AG04450 (cell line): Measurements from ENCODE around the gene ENO2. TPM values are rescaled to one million over a fixed set of nuclear protein-coding genes. Genes with fewer than 3 reads are reported as not detected.

Source experiments
- CTCF ChIA-PET: fragments of 300-600, 350-600 bp; formaldehyde crosslinking; extraction: SDS; loops from one replicate; lab custom pipeline; 2022; ENCODE audit warnings: antibody characterized with exemption, inconsistent platforms; lab: Charles Lee
- POLR2A ChIA-PET: fragments of 350-600 bp; formaldehyde crosslinking; extraction: SDS; loops from one replicate; lab custom pipeline; 2021; ENCODE audit warnings: antibody characterized with exemption, inconsistent platforms; lab: Yijun Ruan, JAX
- DNase-seq: peaks from one replicate; pipeline ENCODE4 v3.0.0-alpha.2; 2011; ENCODE audit warnings: low read depth, low spot score
- H3K27ac ChIP-seq: one replicate; pipeline ENCODE4 v1.5.1; 2012; ENCODE audit warnings: low read depth, low read length, control low read depth
- H3K27me3 ChIP-seq: one replicate; pipeline ENCODE4 v1.6.0; 2012; ENCODE audit warnings: low read length; ENCODE audit not compliant: control insufficient read depth, insufficient read depth
- H3K4me3 ChIP-seq: 2 replicates; pipeline ENCODE4 v1.5.1; 2011; ENCODE audit warnings: mild to moderate bottlenecking, low read depth, low read length, control low read depth
- H3K9me3 ChIP-seq: 2 replicates; pipeline ENCODE4 v1.5.1; 2012; ENCODE audit warnings: low read length; ENCODE audit not compliant: control insufficient read depth, insufficient read depth
- polyA plus RNA-seq: library from polyadenylated mRNA; depleted of rRNA; stranded (reverse); fragments of >200 nt; gene quantifications from 2 replicates; pipeline ENCODE4 v1.2.3, GENCODE V29; 2011
- TF ChIP-seq, protein P1 (sequence below): IDR thresholded peaks from 2 replicates; pipeline ENCODE4 v1.5.1; 2011; ENCODE audit warnings: low read depth, low read length, control low read depth, inconsistent platforms

ENO2 gene
- polyA plus RNA-seq, 1 experiment = 25.4 TPM

DNA sequence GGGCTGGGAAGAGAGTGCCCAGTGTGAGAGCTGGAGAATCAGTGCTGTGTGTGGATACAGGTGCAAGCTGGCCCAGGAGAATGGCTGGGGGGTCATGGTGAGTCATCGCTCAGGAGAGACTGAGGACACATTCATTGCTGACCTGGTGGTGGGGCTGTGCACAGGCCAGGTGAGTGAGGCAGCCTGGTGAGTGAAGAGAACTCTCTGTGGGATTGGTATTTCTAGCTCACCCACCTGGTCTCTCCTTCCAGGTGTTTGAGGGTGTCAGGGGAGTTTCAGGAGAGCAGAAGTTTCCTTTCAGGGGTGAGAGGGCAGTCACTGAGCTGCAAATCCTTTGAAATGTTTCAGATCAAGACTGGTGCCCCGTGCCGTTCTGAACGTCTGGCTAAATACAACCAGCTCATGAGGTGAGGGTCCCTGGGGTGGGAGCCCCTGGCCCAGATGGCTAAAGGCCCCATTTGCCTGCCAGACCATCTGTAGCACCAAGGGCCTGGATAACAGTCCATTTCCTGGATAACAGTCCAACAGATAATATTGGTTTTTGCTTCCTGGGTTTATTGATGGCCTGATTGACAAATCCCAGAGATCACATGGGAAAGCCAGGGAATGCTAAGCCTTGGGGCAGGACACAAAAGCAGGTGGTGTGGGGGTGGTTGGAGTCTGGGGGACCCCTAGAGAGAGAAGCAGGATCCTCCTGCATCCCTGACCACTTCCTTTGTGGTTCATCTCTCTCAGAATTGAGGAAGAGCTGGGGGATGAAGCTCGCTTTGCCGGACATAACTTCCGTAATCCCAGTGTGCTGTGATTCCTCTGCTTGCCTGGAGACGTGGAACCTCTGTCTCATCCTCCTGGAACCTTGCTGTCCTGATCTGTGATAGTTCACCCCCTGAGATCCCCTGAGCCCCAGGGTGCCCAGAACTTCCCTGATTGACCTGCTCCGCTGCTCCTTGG lies 7.9 kb downstream of the ENO2 start:
- POLR2A ChIA-PET = interaction anchor here (1.1 to 1.7 kb wide), 2 partner anchors 15 to 50 kb away, joined by 3 to 4 read pairs; partner anchors contain the start of gene SPSB2
- Histone ChIP-seq H3K27ac (no peak overlapping the region), H3K4me3 (no peak overlapping the region), H3K9me3 (no peaks in the 10 kb centered on the region), H3K27me3 (no peaks in the 10 kb centered on the region)
- TF ChIP-seq, protein P1, sequence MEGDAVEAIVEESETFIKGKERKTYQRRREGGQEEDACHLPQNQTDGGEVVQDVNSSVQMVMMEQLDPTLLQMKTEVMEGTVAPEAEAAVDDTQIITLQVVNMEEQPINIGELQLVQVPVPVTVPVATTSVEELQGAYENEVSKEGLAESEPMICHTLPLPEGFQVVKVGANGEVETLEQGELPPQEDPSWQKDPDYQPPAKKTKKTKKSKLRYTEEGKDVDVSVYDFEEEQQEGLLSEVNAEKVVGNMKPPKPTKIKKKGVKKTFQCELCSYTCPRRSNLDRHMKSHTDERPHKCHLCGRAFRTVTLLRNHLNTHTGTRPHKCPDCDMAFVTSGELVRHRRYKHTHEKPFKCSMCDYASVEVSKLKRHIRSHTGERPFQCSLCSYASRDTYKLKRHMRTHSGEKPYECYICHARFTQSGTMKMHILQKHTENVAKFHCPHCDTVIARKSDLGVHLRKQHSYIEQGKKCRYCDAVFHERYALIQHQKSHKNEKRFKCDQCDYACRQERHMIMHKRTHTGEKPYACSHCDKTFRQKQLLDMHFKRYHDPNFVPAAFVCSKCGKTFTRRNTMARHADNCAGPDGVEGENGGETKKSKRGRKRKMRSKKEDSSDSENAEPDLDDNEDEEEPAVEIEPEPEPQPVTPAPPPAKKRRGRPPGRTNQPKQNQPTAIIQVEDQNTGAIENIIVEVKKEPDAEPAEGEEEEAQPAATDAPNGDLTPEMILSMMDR = no peak
- no peak for DNase-seq
- CTCF ChIA-PET = interaction anchor here (0.8 to 1.7 kb wide), 4 partner anchors 16 to 53 kb away, joined by 3 to 5 read pairs (median 4); no protein-coding TSS in a partner anchor

DNA sequence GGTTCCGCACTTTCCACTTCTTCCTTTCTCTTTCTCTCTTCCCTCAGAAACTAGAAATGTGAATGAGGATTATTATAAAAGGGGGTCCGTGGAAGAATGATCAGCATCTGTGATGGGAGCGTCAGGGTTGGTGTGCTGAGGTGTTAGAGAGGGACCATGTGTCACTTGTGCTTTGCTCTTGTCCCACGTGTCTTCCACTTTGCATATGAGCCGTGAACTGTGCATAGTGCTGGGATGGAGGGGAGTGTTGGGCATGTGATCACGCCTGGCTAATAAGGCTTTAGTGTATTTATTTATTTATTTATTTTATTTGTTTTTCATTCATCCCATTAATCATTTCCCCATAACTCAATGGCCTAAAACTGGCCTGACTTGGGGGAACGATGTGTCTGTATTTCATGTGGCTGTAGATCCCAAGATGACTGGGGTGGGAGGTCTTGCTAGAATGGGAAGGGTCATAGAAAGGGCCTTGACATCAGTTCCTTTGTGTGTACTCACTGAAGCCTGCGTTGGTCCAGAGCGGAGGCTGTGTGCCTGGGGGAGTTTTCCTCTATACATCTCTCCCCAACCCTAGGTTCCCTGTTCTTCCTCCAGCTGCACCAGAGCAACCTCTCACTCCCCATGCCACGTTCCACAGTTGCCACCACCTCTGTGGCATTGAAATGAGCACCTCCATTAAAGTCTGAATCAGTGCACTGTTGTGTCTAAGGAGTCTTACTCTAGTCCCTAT lies 8.8 kb downstream of the ENO2 start:
- ChIA-PET CTCF (interaction anchor here (0.8 to 3.9 kb wide), 8 partner anchors 11 to 221 kb away, joined by 3 to 49 read pairs (median 16); no protein-coding TSS in a partner anchor), POLR2A (interaction anchor here (1.1 to 2.8 kb wide), 2 partner anchors 20 to 50 kb away, joined by 3 to 36 read pairs; partner anchors contain the start of genes C12orf57, RNU7-1 and SPSB2)
- H3K9me3 ChIP-seq = no peaks in the 10 kb centered on the region
- H3K4me3 ChIP-seq = no peak overlapping the region
- DNase-seq = no peak
- no peak overlapping the region for H3K27ac ChIP-seq
- H3K27me3 ChIP-seq = no peaks in the 10 kb centered on the region
- TF ChIP-seq, protein P1 = no peak

DNA sequence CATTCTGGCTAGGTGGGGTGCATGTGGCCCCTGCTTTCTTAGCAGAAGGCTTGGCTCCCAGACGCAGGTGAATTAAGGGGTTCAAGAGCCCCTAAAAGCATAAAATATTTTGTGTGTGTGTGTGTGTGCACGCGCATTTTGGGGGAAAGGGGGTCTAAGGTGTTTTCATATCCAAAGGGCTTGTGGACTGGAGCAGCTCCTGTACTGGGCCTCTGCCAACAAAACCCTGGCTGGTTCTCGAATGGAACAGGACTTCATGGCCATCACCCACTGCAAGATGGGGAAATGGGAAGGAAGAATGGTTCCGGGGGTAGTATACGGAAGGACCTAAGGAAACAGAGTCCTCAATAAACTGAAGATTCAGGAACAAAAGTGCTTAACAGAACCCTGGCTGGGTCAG lies 9.5 kb downstream of the ENO2 start:
- ChIA-PET CTCF (interaction anchor here (0.5 to 3.9 kb wide), 25 partner anchors 8 to 390 kb away, joined by 3 to 49 read pairs (median 5); partner anchors contain the start of genes C12orf57, GAPDH, RNU7-1 and SPSB2), POLR2A (interaction anchor here (1.1 to 2.8 kb wide), 2 partner anchors 12 to 20 kb away, joined by 5 to 36 read pairs; partner anchors contain the start of genes C12orf57 and RNU7-1)
- Histone ChIP-seq H3K27me3 (no peaks in the 10 kb centered on the region), H3K27ac (no peak overlapping the region), H3K4me3 (no peak overlapping the region), H3K9me3 (no peaks in the 10 kb centered on the region)
- TF ChIP-seq, protein P1 = no peak
- DNase-seq = no peak

DNA sequence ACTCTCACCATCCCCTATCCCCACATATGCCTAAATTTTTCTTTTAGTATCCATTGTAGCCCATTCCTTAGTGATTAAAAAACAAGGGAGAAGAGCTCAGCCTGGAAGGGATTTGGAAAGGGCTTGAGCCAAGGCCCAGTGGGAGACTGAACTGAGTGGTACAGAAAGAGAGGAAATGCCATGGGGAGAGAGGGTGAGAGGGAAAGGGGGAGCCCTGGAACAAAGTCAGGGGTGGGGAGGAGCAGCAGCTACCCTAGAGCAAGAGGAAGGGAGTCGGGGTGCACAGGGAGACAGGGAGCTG lies 10.8 kb downstream of the ENO2 start:
- TF ChIP-seq, protein P1 = no peak
- Histone ChIP-seq H3K9me3 (no peaks in the 10 kb centered on the region), H3K27ac (peak overlapping the region; percentile 90), H3K4me3 (peak overlapping the region; percentile 68; the same call in 1 of the 2 replicates), H3K27me3 (no peaks in the 10 kb centered on the region)
- POLR2A ChIA-PET = interaction anchor here (0.8 to 3.0 kb wide), 11 partner anchors 10 to 57 kb away, joined by 3 to 36 read pairs (median 4); partner anchors contain the start of genes C12orf57, ENO2, RNU7-1 and SPSB2
- CTCF ChIA-PET = interaction anchor here (0.7 to 3.9 kb wide), 17 partner anchors 9 to 219 kb away, joined by 3 to 49 read pairs (median 8); partner anchors contain the start of genes LRRC23 and SPSB2
- no peak for DNase-seq
